ENCODE measurements around the gene CALD1.

DNA sequence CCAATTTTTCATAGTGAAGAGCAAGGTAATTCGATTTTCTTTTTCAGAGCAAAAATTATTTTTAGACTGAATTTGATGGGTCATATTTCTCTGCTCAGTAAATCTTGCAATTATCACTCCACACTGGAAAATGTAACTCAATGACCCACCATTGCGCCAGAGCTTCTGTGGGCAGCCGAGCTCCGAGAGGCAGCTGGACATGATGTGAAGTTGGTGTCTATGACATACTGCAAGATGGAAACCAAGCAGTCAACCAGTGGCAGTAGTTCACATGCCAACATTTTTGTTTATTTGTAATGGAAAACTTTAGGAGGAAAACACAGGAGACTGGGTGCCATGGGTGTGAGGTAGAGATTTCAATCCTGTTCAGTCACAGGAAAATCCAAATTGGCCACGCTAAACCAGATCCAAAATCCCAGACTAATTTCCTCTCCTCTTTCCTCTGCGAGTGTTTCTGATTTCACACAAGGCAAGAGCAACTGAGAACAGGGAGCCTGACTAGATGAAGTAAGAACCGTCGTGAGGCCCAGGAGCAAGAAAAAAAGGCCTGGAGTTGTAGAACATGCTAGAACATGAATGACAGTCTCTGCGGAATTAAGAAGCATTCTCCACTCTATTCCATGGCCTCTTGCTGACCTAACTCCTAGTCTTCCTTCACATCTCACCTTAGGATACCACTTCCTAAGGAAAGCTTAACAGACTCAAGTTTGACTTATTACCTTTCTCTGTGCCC is 39.3 kb downstream of the CALD1 start:
- TF ChIP-seq, protein P1, sequence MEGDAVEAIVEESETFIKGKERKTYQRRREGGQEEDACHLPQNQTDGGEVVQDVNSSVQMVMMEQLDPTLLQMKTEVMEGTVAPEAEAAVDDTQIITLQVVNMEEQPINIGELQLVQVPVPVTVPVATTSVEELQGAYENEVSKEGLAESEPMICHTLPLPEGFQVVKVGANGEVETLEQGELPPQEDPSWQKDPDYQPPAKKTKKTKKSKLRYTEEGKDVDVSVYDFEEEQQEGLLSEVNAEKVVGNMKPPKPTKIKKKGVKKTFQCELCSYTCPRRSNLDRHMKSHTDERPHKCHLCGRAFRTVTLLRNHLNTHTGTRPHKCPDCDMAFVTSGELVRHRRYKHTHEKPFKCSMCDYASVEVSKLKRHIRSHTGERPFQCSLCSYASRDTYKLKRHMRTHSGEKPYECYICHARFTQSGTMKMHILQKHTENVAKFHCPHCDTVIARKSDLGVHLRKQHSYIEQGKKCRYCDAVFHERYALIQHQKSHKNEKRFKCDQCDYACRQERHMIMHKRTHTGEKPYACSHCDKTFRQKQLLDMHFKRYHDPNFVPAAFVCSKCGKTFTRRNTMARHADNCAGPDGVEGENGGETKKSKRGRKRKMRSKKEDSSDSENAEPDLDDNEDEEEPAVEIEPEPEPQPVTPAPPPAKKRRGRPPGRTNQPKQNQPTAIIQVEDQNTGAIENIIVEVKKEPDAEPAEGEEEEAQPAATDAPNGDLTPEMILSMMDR (tag by site-specific recombination; IDR thresholded peaks at IDR 0.05): no peak
- TF ChIP-seq BCL11A (tag by site-specific recombination; IDR thresholded peaks at IDR 0.05; ENCODE audit: low read depth): no peak
- TF ChIP-seq SP2 (tag by site-specific recombination; IDR thresholded peaks at IDR 0.05): no peak
- TF ChIP-seq ZNF768 (tag by site-specific recombination; IDR thresholded peaks at IDR 0.05): no peak
- TF ChIP-seq, protein P2, sequence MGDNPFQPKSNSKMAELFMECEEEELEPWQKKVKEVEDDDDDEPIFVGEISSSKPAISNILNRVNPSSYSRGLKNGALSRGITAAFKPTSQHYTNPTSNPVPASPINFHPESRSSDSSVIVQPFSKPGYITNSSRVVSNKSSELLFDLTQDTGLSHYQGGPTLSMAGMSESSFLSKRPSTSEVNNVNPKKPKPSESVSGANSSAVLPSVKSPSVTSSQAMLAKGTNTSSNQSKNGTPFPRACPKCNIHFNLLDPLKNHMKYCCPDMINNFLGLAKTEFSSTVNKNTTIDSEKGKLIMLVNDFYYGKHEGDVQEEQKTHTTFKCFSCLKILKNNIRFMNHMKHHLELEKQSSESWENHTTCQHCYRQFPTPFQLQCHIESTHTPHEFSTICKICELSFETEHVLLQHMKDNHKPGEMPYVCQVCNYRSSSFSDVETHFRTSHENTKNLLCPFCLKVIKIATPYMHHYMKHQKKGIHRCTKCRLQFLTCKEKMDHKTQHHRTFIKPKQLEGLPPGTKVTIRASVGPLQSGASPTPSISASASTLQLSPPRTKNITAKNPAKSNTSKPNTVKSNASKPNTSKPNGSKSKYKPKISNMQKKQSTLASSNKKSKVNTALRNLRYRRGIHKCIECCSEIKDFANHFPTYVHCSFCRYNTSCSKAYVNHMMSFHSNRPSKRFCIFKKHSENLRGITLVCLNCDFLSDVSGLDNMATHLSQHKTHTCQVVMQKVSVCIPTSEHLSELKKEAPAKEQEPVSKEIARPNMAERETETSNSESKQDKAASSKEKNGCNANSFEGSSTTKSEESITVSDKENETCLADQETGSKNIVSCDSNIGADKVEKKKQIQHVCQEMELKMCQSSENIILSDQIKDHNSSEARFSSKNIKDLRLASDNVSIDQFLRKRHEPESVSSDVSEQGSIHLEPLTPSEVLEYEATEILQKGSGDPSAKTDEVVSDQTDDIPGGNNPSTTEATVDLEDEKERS (tag by site-specific recombination; IDR thresholded peaks at IDR 0.05): no peak
- TF ChIP-seq ZNF138 (tag by site-specific recombination; IDR thresholded peaks at IDR 0.05; ENCODE audit: borderline replicate concordance): no peak

All from HEK293 (cell line).